ENCODE data around the gene OPTC.

GRCh38 chr1:203544485-203544884 lies 50.5 kb downstream of the OPTC start:
- TF ChIP-seq CTCF (IDR thresholded peaks at IDR 0.05), result no peak
- no peak for TF ChIP-seq POLR2A (IDR thresholded peaks at IDR 0.05)

Measured in stomach (tissue), 4 donors.